Measurements from ENCODE around the gene OR2V1.
"Not testable (repeated sequence)": the region's sequence is repeated elsewhere in the genome, so short reads cannot be mapped to it uniquely, and the experiment has no call there.

GRCh38 chr5:181177559-181177958 is 46.6 kb upstream of the OR2V1 start:
- TF ChIP-seq POLR2A, CTCF (IDR thresholded peaks at IDR 0.05): not testable (repeated sequence)
